GM18867 (cell line): ENCODE measurements around the gene CDC25A.

Source experiments
- ATAC-seq: cut with Tn5 transposase; IDR thresholded peaks from one replicate; pipeline ENCODE4 v1.9.1; 2021; ENCODE audit warnings: mild to moderate bottlenecking, moderate library complexity; ENCODE audit not compliant: unreplicated experiment

The CDC25A gene

DNA sequence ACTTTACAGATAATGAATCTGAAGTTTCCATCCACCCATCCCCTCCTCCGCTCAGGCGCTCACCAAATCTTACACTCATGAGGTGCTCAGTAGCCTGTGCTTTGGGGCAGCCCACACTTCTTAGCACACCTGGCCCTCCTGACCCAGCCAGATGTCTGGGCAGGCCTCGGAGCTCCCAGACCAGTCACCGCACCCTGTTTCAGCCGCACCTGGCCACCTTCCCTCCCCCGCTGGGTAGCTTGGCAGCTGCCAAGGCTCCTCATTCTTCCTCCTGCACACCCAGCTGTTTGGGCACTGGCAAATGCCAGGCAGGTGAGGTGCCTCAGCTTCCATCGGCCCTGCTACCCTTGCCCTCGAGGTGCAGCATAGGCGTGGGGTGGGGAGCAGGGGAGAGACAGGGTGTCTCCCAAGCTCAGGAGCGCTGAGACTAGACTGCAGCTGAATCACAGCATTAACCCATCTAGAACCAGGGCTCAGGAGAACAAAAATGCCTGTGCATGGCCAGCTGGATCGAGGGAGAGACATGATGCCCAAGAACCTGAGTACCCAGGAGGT is 45.8 kb downstream of the CDC25A start:
- no peak for ATAC-seq

DNA sequence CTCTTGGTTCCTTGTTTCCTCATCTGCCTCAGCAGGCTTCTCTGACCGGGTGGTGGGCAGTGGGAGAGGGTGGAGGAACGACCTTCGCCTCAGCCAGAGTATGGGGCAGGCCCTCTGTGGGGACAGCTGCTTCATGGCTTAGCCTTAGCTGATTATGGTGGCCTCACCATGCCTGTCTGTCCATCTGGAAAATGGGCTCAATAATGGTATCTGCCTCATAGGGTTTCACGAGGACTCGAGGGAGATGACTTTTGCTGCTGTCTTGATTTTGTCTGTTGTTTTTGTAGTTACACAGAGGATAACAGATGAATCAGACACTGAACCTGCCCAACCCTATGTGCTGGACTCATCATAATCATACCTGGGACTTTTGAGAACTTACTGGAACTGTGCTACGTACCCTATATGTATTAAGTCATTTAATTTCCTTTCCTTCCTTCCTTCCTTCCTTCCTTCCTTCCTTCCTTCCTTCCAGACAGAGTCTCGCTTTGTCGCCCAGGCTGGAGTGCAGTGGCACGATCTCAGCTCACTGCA is 46.5 kb downstream of the CDC25A start:
- no peak for ATAC-seq

DNA sequence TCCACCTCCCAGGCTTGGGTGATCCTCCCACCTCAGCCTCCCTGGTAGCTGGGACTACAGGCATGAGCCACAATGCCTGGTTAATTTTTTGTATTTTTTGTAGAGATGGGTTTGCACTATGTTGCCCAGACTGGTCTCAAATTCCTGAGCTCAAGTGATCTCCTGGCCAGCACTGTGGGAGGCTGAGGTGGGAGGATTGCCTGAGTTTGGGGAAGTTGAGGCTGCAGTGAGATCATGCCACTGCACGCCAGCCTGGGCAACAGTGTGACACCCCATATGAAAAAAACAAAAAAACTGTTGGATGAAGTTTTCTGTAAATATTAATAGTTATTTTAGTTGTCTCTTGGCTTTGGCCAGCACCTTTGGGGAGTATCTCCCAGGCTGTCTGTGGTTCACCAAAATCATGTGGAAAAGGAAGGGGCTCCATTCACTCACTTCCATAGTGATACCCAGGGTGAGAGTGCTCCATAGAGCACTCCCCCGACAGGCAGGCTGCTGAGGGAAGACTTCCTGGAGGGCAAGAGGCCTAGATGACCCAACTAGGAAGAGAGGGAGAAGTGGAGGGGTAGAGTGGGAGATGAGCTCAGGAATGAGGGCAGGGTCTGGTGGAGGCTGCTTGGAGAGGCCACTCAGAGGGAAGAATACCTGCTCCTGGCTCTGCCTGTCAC is 47.1 kb downstream of the CDC25A start:
- no peak for ATAC-seq

GRCh38 chr3:48140336-48140757 is 47.9 kb downstream of the CDC25A start:
- no peak for ATAC-seq

- no peak for ATAC-seq
Observed at GRCh38 chr3:48137425-48137999, 50.7 kb downstream of the CDC25A start.

DNA sequence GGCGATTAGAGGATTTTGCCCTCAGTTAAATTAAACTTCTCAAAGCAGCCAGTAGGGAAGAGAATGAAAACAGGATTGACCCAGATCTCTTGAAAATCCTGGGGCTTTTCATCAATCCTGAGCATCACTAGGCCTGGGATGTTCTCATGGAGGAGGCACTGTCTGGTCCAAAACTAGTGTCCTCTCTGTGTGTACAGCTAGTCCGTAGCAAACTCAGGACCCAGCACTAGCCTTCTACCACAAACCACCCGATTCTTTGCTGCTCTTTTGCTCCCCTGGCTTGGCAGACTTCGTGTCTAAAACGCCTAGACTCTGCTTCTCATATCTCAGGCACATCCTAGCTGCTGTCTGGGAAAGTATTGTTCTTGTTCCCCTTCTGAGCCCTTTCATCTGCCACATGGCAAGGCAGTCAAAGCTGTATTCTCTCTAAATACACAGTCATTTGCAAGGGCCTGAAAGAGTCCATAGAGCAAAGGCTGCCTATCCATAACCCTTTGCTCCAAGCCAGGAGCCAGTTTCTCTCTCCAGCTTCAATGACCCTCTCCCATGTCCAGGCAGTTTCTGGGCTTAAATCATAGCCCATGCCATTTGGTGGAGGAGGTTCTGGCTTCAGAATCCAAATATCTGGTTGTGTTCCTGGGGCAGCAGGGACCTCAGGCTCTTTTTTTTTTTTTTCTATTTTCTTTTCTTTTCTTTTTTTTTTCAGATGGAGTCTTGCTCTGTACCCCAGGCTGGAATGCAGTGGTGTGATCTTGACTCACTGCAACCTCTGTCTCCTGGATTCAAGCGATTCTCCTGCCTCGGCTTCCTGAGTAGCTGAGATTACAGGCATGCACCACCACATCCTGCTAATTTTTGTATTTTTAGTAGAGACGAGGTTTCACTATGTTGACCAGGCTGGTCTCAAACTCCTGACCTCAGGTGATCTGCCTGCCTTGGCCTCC is 52.4 kb downstream of the CDC25A start:
- no peak for ATAC-seq

DNA sequence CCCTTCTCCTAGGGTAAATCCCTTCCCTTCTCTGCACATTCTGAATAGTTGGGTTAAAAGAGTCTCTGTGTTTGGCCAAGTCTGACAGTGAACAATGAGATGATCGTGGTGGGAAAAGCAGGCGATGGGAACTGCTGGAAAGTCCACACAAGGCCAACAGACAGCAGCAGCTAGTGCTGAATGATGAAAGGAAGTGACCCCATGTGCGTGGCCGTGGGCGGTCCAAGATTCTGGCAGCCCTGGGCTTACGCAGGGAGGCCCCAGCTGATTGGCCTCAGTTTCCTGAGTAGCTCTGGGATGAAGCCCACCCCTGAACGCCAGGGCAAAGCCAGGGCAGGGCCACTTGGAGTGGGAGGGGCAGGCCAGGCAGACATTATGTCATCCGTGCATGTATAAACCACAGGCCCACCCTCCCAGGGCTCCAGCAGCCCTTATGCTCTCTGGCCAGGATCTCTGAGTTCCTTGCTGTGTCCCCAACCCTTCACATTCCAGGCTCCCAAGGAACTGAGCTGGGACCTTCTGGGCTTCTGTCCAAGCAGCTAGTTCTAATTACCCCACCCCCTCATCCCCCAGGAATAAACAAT is 57.8 kb downstream of the CDC25A start:
- ATAC-seq, result no peak

DNA sequence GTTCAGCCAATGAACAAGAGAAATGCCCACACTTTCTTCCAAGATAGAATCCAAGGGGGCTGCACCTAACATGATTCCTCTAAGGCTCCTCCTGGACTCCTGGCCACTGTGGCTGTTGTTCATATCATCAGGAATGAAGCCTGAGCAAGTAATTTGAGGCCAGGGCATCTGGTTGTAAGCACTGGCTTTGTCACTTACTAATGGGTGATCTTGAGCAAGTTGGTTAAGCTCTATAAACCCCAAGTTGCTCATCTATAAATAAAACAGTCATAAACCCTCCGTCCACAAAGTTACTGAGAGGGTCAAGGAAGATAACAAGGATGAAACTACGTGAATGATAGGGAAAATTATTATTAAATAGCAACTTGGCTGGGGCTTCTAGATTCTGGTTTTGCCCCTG is 58.3 kb downstream of the CDC25A start:
- no peak for ATAC-seq

DNA sequence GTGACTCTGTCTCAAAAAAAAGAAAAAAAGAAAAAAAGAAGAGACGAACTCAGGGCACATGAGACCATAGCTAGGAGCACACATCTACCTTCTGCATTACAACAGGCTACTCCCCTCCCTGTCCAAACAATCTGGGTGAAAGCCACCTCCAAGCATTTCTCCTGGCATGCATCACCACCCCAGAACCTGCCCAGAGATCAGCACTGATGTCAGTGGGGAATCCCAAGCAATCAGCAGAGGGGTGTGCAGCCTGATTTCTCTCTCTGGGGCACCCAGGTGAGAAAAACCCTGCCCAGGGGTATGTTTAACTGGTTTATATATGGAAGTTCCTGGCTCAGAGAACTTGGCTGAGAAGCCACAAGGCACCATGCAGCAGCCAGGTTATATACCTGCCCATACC is 59.4 kb downstream of the CDC25A start:
- no peak for ATAC-seq

- ATAC-seq, result no peak
Observed at GRCh38 chr3:48125886-48126622, 62.2 kb downstream of the CDC25A start.

DNA sequence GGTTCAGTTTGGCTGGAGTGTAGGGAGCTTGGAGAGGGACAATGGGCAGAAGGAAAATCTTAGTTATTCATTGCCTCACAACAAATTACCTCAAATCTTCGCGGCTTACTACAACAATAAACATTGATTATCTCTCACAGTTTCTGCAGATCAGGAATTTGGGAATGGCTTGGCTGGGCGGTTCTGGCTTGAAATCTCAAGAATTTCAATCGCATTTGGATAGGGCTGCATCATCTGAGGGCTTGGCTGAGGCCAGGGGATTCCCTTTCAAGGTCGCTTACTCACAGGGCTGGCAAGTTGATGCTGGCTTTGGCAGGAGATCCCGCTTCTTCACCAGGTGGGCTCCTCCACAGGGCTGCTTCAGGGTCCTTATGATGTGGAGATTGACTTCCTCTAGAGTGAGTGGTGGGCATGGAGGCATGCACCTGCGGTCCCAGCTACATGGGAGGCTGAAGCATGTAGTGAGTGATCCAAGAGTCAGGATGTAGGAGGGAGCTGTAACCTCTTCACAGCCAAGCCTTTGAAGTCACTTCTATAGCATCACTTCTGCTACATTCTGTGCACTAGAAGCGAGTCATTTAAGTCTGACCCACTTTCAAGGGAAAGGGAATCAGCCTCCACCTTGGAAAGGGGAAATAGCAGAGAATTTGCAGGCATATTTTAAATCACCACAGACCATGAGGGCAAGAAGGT is 63.1 kb downstream of the CDC25A start:
- no peak for ATAC-seq

GRCh38 chr3:48123346-48123745 is 64.9 kb downstream of the CDC25A start:
- ATAC-seq, result no peak

- ATAC-seq, result no peak
Observed at GRCh38 chr3:48122504-48122903, 65.7 kb downstream of the CDC25A start.

- ATAC-seq, result no peak
Observed at GRCh38 chr3:48120223-48120622, 68.0 kb downstream of the CDC25A start.

DNA sequence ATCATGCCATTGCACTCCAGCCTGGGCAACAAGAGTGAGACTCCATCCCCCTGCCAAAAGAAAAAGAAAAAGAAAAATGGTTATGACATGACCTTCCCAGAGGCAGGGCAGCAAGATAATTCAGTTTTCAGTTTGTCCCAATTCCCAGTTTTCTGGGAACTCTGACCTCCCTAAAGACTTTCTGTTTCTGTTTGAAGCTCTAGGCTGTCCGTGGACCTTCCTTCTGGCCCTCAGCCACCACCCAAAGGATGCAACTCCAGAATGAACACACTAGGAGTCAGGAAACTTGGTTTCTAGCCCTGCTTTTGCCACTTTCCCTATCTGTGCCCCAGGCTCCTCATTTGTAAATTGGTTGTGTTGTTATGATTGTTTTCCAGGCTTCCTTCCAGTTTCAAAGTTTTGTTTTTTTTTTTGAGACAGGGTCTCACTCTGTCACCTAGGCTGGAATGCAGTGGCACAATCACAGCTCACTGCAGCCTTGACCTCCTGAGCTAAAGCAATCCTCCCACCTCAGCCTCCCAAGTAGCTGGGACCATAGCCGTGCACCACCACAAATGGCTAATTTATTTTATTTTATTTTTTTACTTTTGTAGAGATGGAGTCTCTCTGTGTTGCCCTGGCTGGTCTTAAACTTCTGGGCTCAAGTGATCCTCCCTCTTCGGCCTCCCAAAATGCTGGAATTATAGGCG is 68.6 kb downstream of the CDC25A start:
- ATAC-seq, result no peak

DNA sequence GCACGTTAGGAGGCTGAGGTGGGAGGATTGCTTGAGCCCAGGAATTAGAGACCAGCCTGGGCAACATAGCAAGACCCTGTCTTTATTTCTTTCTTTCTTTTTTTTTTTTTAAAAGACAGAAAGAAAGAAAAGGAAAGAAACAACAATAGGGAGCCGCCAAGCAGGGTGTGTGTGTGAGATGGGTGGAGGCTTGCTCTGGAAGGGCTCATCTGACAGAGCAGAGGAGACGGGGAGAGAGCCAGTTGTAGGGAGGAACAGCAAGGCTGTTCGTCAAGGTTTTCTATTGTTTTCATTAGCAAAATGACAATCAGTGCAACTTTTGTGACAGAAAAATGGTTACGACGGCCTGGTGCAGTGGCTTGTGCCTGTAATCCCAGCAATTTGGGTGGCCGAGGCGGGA is 69.3 kb downstream of the CDC25A start:
- no peak for ATAC-seq

GRCh38 chr3:48118322-48118721 is 69.9 kb downstream of the CDC25A start:
- no peak for ATAC-seq

DNA sequence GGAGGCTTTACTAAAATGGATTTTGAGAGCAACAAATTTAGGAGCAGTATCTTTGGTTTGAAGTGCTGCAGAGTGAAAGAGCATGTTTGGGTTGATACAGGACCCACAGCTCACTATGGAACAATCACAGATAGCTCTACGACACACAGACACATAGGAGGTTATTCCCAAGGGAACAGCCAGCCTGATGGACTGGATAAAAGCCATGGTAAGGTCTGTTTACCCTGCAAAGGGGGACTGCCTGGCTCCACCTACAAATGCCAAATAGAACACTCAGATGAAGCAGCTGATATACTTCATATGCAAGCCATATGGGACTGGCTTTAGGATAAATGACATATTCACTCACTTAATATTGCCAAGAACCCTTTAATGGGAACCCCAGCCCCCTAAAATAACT is 75.4 kb downstream of the CDC25A start:
- ATAC-seq, result no peak
